LNCAP (cell line): ENCODE data around the gene DLK1.

ENCODE experiments used
- TF ChIP-seq, protein P1 (sequence below): fragments of 450-650 bp; IDR thresholded peaks from 2 replicates; pipeline ENCODE4 v1.5.1; 2017; ENCODE audit warnings: mild to moderate bottlenecking

The DLK1 gene

DNA sequence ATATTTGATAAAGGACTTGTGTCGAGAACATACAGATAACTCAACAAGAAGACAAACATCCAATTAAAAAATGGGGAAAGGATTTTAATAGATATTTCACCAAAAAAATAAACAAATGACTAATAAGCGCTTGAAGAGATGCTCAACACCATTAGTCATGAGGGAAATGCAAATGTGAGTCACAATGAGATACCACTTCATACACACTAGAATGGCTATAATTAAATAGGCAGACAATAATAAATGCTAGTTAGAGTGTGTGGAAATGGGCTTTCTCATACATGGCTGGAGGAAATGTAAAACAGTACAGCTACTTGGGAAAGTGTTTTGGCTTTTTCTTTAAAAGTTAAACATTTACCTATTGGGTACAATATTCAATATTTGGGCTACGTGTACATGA is 34.8 kb downstream of the DLK1 start:
- TF ChIP-seq, protein P1, sequence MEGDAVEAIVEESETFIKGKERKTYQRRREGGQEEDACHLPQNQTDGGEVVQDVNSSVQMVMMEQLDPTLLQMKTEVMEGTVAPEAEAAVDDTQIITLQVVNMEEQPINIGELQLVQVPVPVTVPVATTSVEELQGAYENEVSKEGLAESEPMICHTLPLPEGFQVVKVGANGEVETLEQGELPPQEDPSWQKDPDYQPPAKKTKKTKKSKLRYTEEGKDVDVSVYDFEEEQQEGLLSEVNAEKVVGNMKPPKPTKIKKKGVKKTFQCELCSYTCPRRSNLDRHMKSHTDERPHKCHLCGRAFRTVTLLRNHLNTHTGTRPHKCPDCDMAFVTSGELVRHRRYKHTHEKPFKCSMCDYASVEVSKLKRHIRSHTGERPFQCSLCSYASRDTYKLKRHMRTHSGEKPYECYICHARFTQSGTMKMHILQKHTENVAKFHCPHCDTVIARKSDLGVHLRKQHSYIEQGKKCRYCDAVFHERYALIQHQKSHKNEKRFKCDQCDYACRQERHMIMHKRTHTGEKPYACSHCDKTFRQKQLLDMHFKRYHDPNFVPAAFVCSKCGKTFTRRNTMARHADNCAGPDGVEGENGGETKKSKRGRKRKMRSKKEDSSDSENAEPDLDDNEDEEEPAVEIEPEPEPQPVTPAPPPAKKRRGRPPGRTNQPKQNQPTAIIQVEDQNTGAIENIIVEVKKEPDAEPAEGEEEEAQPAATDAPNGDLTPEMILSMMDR = no peak

DNA sequence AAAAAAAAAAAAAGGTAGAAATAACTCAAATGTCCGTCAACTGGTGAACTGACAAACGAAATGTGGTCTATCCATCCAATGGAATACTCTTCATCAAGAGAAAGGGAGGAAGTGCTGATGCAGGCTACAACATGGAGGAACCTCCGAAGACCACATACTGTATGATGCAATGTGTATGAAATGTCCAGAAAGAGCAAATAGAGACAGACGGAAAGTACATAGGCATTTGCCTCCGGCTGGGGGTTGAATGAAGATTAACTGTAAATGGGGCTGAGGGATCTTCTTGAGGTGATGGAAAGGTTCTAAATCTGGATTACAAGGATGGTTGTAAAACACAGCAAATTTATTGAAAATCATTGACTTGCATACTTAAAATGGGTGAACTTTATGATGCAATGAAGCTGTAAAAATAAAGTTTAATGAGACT is 35.4 kb downstream of the DLK1 start:
- TF ChIP-seq, protein P1 = no peak

DNA sequence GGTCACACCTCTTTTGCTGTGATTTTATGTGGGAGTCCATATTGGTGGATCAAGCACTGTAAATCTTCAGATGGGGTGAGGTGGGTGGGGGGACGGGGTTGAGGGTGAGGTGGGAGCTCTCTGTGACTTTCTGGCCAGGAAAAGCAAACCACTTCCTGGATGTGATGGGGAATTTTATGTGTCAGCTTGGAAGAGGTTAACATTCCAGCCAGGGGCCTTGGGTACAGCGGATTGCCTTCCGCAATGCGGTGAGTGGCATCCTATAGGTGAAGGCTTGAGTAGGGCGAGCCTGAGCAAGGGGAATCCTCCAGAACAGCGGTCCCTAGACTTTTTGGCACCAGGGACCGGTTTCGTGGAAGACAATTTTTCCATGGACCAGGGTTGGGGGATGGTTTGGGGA is 36.2 kb downstream of the DLK1 start:
- TF ChIP-seq, protein P1 = no peak

DNA sequence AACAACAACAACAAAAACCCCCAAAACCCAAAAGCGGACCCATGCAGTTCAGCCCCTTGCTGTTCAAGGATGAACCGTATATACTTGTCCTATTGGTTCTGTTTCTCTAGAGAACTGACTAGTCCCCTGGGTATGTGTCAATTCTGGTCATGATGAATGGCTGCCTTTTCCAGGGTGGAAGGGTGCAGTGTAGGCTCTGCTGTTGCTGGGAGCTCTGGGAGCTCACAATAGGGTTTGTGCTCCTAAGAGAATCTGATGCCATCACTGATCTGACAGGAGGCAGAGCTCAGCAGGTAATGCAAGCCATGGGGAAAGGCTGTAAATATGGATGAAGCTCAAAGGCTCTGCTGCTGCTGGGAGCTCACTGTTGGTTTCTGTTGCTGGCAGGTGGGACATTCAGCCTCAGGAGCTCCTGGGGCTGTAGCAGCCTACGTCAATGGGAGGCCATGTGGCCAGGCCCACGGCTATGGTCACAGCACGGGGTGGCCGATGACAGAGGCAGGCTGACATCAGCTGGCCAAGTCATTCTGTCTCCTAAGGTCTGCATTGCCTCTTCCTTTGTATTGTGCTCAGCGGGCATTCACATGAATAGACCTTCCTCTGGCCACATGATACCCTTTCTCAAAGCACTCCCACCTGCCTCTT is 37.9 kb downstream of the DLK1 start:
- TF ChIP-seq, protein P1 = no peak

DNA sequence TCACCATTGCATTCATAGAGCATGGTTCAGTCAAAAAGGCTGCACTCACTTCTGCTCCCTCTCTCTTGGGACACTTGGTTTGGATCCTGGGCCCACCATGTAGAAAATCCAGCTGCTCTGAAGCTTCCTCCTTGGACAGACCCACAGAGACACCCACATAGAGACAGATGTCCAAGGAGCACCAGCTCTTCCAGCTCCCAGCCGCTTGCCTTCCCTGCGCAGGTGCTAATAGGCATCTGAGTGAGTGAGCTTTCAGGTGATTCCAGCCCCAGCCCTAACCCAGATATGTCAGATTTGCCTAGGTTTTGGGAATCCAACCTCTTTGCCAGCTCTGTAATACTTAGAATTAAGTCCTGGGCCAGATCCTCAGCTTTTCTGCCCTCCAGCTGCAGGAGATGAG is 38.6 kb downstream of the DLK1 start:
- TF ChIP-seq, protein P1 = no peak

DNA sequence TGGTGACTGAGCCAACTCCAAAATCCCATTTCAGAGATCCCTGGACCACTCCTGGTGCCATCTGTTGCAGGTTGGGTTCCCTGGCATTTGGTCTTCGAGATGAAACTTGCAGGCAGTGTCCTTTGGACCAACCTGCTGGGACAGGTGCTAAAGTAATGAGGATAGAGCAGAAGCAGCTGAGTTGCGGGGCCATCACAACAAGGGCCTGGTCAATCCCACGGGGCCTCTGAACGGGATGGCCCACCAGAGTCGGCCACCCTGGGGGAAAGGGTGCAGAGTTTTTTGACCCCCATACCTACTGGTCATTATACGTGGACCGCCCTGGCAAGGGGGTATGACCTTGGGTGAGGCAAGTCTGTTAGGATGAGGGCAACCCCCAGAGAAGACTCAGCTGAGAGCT is 39.3 kb downstream of the DLK1 start:
- TF ChIP-seq, protein P1 = no peak

DNA sequence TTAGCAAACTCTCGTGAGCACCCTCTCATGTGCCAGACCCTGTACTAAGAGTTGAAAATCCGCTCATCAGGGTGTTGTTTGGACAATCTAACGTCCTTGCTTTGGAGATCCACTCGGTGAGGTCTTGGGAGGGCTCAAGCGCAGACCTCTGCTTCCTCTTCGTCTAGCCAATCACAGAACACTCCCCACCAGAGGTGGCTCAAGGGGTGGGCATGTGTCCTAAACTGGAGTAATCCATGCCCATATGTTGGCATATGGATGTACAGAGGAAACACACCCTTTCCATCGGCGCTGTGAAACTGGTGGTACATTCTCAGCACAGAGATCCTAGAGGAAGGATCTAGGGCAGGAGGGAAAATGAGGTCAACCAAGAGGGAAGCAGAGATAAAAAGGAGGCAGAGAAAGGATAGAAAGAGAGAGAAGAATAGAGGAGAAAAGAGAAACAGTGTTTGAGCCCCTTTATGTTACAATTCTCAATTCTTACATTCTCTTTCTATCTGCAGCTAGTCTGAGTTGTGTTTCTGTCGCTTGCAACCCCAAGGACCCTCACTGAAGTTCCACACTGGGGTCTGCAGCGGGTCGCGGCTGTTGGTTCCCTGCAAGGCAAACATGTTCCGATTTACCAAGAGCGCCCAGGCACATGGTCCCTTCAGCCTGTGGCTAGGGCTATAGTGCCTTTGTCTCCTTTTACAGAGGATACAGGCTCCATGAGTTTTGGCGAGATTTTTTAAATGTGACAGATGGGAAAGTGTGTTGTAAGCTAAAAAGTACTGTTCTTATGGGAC is 40.5 kb downstream of the DLK1 start:
- TF ChIP-seq, protein P1 = no peak
